T follicular helper cell (primary cell): ENCODE results near the gene JOSD1.

Experiments used
- DNase-seq: peaks from one replicate; pipeline ENCODE4 v3.0.0-alpha.2; 2020; ENCODE audit warnings: low read depth

JOSD1 gene

GRCh38 chr22:38733329-38733723, 32.6 kb upstream of the JOSD1 start:
- DNase-seq, result peak; percentile 28

- DNase-seq, result no peak
Measured at GRCh38 chr22:38732251-38732815, 31.6 kb upstream of the JOSD1 start.

- DNase-seq, result no peak
Measured at GRCh38 chr22:38731703-38732161, 31.0 kb upstream of the JOSD1 start.

GRCh38 chr22:38730411-38730871, 29.7 kb upstream of the JOSD1 start:
- no peak for DNase-seq

- no peak for DNase-seq
Measured at GRCh38 chr22:38729946-38730345, 29.2 kb upstream of the JOSD1 start.

- DNase-seq, result no peak
Measured at GRCh38 chr22:38728871-38729796, 28.4 kb upstream of the JOSD1 start.

GRCh38 chr22:38727530-38728451, 27.0 kb upstream of the JOSD1 start:
- DNase-seq, result no peak

GRCh38 chr22:38727123-38727522, 26.4 kb upstream of the JOSD1 start:
- DNase-seq, result no peak

- no peak for DNase-seq
Measured at GRCh38 chr22:38725900-38726655, 25.3 kb upstream of the JOSD1 start.

GRCh38 chr22:38724926-38725571, 24.3 kb upstream of the JOSD1 start:
- peak; percentile 31 for DNase-seq

- no peak for DNase-seq
Measured at GRCh38 chr22:38724176-38724575, 23.4 kb upstream of the JOSD1 start.

- DNase-seq, result no peak
Measured at GRCh38 chr22:38721551-38721950, 20.8 kb upstream of the JOSD1 start.

GRCh38 chr22:38720350-38720749, 19.6 kb upstream of the JOSD1 start:
- DNase-seq, result no peak

- no peak for DNase-seq
Measured at GRCh38 chr22:38719196-38719595, 18.5 kb upstream of the JOSD1 start.

- no peak for DNase-seq
Measured at GRCh38 chr22:38718414-38718813, 17.7 kb upstream of the JOSD1 start.

- DNase-seq, result no peak
Measured at GRCh38 chr22:38717244-38717643, 16.5 kb upstream of the JOSD1 start.

- no peak for DNase-seq
Measured at GRCh38 chr22:38716826-38717225, 16.1 kb upstream of the JOSD1 start.

GRCh38 chr22:38716271-38716670, 15.5 kb upstream of the JOSD1 start:
- DNase-seq, result no peak

- no peak for DNase-seq
Measured at GRCh38 chr22:38715852-38716251, 15.1 kb upstream of the JOSD1 start.

- DNase-seq, result no peak
Measured at GRCh38 chr22:38715176-38715764, 14.5 kb upstream of the JOSD1 start.
